Measurements from ENCODE around the gene HEPH.
"Not testable (repeated sequence)": the region's sequence is repeated elsewhere in the genome, so short reads cannot be mapped to it uniquely, and the experiment has no call there.

The HEPH gene

DNA sequence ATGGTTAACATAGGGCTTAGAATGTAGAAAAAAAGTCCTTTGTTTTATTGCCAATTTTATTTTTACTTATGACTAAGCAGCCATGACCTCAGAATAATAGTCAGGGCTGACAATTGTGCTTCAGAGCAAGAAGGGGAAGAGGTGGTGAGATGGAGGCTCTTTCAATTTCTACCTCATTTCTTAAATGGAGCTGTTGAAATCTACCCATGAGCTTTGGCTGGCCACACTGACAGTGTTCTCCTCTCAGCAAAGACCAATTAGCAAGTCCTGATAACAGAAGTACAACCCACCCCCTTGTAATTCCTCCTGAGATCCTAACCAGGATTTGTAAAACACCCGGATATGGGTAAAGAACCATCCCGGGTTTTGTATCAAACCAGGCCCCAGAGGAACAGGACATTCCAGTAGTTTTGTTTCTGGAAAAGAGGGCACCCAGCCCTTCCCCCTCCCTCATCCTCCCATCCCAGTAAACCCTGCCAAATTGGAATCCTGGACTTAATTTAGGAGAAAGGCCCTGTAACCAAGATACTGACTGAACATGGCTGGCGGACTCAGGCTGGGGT, at the start of gene HEPH:
Gene HEPH, plus strand, starts transcription at position 399 of the 563 bp plus-strand sequence. CDS start 6,324 bp downstream, outside the sequence.
- peak within 1 kb of the TSS; percentile 63 for H3K4me3 ChIP-seq (ENCODE audit: low read depth, low read length)

DNA sequence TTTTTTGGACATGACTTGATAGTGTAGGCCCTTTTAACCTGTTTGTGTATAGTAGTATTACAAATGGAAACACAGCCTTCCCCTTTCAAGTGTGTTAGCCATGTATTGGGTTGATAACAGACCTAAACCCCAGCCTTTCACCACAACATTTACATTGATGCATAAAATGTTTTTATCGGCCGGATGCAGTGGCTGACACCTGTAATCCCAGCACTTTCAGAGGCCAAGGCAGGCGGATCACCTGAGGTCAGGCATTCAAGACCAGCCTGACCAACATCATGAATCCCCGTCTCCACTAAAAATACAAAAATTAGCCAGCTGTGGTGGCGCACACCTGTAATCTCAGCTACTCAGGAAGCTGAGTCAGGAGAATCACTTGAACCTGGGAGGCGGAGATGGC, 45.3 kb upstream of the HEPH start:
- H3K4me3 ChIP-seq (ENCODE audit: low read depth, low read length), result not testable (repeated sequence)

- H3K4me3 ChIP-seq (ENCODE audit: low read depth, low read length), result not testable (repeated sequence)
Observed at GRCh38 chrX:66121354-66121753, 42.7 kb upstream of the HEPH start.

DNA sequence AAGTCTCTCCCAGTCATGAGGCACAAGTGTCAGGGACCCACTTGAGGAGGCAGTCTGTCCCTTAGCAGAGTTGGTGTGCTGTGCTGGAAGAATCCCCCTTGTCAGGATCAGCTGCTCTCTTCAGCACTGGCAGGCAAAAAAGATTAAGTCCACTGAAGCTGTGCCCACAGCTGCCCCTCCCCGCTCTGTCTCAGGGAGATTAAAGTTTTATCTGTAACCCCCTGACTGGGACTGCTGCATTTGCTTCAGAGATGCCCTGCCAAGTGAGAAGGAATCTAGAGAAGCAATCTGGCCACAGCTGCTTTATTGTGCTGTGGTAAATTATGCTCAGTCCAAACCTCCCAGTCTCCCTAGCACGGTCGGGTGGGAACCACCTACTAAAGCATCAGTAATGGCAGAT, 37.4 kb upstream of the HEPH start:
- H3K4me3 ChIP-seq (ENCODE audit: low read depth, low read length), result no peak overlapping the region

DNA sequence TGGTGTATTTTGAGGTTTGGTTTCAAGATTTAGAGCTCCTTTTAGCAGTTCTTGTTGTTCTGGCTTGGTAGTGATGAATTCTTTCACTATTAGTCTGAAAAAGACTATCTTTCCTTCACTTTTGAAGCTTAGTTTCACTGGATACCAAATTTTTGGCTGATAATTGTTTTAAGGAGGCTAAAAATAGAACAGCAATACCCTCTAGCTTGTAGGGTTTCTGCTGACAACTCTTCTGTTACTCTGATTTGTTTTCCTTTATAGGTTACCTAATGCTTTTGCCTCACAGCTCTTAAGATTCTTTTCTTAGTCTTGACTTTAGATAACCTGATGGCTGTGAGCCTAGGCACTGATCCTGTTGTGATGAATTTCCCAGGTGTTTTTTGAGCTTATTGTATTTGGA, 33.6 kb upstream of the HEPH start:
- H3K4me3 ChIP-seq (ENCODE audit: low read depth, low read length), result no peak overlapping the region

DNA sequence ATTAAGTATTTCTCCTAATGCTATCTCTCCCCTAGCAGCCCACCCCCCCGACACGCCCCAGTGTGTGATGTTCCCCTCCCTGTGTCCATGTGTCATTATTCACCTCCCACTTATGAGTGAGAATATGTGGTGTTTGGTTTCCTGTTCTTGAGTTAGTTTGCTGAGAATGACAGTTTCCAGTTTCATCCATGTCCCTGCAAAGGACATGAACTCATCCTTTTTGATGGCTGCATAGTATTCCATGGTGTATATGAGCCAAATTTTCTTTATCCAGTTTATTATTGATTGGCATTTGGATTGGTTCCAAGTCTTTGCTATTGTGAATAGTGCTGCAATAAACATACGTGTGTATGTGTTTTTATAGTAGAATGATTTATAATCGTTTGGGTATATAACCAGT, 28.8 kb upstream of the HEPH start:
- not testable (repeated sequence) for H3K4me3 ChIP-seq (ENCODE audit: low read depth, low read length)

GRCh38 chrX:66142351-66142750, 21.7 kb upstream of the HEPH start:
- no peak overlapping the region for H3K4me3 ChIP-seq (ENCODE audit: low read depth, low read length)

DNA sequence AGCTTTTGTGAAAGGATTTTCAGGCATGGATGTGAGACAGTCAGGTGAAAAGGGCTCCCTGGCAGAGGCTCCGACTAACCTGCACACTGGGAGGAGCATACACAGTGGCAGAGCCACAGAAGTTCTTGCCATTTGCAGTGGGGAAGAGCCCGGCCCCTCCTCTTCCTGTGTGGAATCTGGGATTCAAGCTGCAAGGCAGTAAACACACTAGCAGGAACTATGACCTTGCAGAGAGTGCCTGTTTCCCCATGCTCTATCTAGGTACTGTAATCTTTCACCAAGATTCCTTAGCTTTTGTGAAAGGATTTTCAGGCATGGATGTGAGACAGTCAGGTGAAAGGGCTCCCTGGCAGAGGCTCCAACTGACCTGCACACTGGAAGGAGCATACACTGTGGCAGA, 19.8 kb upstream of the HEPH start:
- no peak overlapping the region for H3K4me3 ChIP-seq (ENCODE audit: low read depth, low read length)

DNA sequence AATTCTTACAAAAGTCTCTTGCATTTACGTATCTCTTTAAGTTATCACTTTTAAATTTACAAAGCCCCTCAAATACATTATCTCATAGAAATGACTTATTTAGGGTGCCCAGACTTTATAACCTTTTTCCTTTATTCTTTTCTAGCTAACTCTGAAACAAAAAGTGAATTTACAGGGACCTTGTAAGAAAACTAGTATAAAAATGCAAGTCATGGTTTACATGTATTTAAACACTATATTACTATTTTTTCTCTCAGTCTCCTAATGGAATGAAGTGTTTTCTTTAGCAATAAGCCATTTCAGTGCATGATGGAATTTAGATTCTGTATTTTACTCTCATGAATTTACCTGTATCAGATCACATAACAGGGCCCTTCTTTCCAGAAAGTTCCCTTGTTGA, 14.5 kb upstream of the HEPH start:
- no peak overlapping the region for H3K4me3 ChIP-seq (ENCODE audit: low read depth, low read length)

GRCh38 chrX:66150163-66150562, 13.9 kb upstream of the HEPH start:
- no peak overlapping the region for H3K4me3 ChIP-seq (ENCODE audit: low read depth, low read length)

GRCh38 chrX:66162331-66162822, 1.7 kb upstream of the HEPH start:
- no peak overlapping the region for H3K4me3 ChIP-seq (ENCODE audit: low read depth, low read length)

- H3K4me3 ChIP-seq (ENCODE audit: low read depth, low read length), result no peak overlapping the region
Observed at GRCh38 chrX:66163447-66163846, 600 bp upstream of the HEPH start.

DNA sequence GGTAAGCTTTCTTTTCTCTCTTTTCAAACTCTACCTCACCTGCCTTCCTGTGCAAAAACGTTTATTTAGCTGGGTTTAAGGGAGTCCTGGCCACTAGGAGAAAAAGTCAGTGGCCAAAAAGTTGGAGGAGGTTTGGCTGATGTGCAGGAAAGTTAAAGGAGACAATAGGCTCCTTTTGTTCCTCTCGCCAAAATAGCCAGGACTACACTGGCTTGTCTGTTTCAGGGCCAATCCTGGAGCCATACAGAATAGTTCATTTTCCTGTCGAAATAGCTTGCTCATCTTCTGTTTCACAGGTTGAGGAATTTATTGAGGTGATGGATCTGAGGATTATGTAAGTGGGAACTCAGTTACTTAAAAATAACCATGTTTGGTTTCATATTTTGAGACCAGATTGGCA, 423 bp downstream of the HEPH start:
- H3K4me3 ChIP-seq (ENCODE audit: low read depth, low read length), result peak overlapping the region; percentile 63

DNA sequence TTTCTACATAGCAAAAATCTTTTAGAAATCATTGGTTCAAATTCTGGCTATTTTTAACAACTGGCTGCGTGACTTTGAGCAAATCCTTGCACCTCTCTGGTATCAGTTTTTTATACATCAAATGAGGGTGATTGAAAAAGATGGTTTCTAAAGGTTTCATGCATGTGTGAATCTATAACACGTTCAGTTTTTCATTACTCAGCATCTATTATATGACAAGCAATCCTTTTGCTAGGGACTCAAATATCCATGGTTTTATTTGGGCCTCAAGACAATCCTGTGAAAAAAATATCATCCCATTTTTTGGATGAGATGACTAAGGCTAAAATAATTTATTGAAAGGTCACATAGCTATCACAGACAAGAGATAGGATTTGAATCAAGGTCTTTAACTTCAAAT, 884 bp downstream of the HEPH start:
- peak overlapping the region; percentile 63 for H3K4me3 ChIP-seq (ENCODE audit: low read depth, low read length)

GRCh38 chrX:66166671-66167070, 2.6 kb downstream of the HEPH start:
- H3K4me3 ChIP-seq (ENCODE audit: low read depth, low read length), result no peak overlapping the region

- H3K4me3 ChIP-seq (ENCODE audit: low read depth, low read length), result no peak overlapping the region
Observed at GRCh38 chrX:66167431-66167830, 3.4 kb downstream of the HEPH start.

GRCh38 chrX:66176134-66176533, 12.1 kb downstream of the HEPH start:
- H3K4me3 ChIP-seq (ENCODE audit: low read depth, low read length), result no peak overlapping the region

- H3K4me3 ChIP-seq (ENCODE audit: low read depth, low read length), result no peak overlapping the region
Observed at GRCh38 chrX:66191563-66191962, 27.5 kb downstream of the HEPH start.

GRCh38 chrX:66193821-66194220, 29.8 kb downstream of the HEPH start:
- H3K4me3 ChIP-seq (ENCODE audit: low read depth, low read length), result no peak overlapping the region

- no peak overlapping the region for H3K4me3 ChIP-seq (ENCODE audit: low read depth, low read length)
Observed at GRCh38 chrX:66200050-66200664, 36.1 kb downstream of the HEPH start.

GRCh38 chrX:66200855-66201795, 37.1 kb downstream of the HEPH start:
- no peak overlapping the region for H3K4me3 ChIP-seq (ENCODE audit: low read depth, low read length)

DNA sequence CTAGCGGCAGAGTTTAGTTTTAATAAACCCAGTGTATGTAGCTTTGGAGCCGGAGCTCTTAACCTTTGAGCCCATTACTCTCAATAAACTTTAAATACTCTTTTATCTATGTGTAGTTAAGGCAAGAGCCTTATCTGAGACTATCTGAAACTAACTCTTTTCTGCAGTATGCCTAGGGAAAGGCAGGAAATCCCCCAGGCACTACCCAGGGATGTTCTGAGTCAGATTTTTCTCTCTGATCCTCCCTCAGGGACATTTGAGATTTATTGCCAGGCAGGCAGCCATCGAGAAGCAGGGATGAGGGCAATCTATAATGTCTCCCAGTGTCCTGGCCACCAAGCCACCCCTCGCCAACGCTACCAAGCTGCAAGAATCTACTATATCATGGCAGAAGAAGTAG, 39.1 kb downstream of the HEPH start:
- no peak overlapping the region for H3K4me3 ChIP-seq (ENCODE audit: low read depth, low read length)

Measured in iPS-11a (cell line).